HG03520 (cell line): ENCODE data around the gene MYRIP.

ENCODE experiments used
- ATAC-seq: cut with Tn5 transposase; IDR thresholded peaks from one replicate; pipeline ENCODE4 v1.9.1; 2021; ENCODE audit warnings: mild to moderate bottlenecking, moderate library complexity; ENCODE audit not compliant: unreplicated experiment

Gene MYRIP

DNA sequence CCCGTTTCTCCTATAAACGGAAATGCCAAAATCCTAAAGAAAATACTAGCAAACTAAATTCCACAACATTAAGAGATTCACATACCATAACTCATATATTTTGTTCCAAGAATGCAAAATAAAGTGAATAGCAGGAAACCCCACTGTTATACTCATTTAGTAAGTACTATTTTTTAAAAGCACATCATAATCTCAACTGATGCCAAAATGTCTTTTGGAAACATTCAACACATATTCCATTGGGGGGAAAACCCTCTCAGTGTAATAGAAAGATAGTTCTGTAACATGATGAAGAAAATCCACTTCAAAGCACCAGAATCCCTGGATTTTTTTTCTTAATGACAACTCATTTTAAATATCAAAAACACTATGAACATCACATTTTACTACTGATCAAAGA lies 407.1 kb downstream of the MYRIP start:
- no peak for ATAC-seq

DNA sequence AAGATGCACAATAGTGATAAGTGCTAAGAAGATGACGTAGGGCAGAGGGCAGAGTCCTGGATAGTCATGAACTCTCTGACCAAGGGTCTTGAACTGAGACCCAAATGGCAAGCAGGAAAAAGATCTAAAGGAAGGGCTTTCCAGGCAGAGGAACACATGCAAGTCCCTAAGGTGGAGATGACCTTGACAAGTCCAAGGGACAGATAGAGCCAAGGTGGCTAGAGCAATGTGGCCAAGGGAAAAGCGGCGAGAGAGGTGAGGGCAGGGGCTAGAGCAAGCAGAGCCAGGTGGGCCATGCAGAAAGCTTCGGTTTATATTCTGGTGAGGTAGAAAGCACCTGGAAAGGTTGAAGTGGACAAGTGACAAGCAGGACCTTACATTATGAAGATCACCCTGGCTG lies 414.4 kb downstream of the MYRIP start:
- ATAC-seq: no peak

DNA sequence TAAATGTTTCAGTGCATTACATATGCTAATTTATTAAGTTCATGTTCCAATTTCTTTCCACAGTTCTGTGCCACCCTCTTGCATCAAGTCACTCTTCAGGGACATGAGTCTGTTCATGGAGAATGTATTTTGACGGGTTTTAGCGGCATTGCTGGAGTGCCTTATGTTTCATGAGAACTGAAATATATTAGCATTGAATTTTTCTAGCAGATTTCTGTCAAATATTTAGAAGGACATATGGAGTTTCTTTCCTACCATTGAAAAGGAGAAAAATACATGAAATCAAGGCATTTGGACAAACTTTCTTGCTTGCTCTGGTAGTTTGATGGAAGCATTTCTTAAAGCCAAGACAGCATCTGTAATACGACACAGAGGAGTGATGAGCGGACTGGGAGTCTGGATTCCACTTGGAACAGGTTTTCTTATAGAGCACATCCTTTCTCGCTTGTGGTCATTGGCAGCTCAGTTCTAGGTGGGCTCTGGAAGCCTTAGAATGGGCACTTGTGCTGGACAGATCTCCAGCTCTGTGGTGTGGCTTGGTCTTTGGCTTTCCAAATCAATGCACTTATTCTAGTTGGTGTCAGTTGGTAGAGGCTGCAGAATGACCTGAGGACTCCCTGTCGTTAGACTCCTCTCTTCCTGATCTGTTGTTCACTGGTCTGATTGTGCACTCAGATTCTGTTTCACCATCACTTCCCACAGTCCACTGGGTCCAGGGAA lies 415.5 kb downstream of the MYRIP start:
- ATAC-seq: no peak

DNA sequence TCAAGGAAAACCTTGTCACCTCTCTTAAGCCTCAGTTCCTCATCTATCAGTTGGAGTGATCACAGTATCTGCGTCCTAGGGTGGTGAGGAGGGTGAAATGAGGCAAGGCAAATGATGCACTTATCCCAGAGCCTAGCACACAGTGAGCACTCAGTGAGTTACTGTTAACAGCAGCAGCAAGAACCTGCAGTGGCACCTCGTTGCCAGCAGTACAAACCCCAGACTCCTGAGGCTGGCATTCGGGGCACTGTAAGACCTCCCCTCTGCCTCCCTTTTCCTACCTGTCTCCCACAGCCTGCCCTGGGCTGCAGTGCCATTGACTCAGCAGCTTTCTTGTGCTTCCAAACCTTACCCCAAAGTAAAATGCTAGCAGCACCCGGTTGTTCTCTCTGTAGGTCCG lies 417.2 kb downstream of the MYRIP start:
- no peak for ATAC-seq

DNA sequence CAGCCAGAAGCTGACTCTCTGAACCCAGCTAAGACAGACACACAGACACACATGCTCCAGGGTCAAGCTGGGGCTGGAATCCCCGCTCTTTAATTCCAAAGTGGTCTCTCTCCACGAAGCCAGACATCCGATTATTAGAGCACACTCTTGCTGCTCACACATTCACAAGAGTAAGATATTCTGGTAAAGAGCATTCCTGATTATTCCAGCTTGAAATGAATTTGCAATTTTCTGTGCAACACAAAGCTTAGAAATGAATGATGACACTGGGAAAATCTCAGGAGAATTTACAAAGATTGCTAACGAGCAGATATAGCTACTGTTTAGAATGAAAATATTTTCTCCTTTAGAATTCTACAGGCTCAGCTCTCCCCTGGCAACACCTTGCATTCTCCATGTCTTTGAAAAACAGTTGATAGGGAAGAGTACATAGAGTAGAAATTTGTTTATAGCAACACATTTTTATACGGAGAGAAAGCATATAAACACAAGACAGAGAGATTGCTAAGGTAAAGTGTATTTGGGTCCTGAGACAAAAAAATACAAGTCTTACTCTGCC lies 419.5 kb downstream of the MYRIP start:
- ATAC-seq: no peak

DNA sequence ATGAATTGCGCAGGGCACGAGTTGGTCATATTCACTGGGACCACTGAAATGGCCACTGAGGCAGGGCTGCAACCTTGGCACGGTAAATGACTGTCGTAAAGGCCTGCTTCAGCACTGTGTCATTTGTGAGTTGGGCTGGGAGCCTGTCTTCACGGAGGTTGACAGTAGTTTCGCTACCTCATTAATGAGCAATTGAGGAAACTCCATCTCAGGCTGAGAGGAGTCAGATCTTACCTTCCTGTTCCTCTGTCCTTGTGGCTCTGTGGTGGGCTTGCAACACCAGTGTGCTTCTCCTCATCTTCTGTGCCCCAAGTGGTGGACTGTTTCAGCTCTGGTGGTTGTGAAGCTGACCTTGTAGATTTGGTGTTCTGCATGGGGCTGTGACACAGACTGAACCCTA lies 420.0 kb downstream of the MYRIP start:
- peak; percentile 85 for ATAC-seq

DNA sequence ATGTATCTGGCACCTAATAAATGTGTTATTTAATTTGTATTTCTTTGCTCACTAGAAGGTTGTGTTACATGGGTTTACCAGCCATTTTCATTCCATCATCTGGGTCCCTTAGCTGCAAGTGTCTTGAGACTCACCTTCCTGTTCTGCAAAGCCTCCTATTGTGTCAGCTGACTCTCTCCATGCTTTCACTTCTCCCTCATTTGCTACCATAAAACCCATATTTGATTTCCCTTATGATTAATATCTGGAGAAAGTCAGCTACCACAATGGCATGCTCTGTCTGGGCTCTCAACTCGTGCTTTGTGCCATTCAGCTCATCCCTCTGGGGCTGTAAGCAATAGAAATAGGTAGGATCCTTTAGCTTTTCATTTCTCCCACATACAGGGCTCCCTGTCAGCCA lies 420.6 kb downstream of the MYRIP start:
- ATAC-seq: no peak

DNA sequence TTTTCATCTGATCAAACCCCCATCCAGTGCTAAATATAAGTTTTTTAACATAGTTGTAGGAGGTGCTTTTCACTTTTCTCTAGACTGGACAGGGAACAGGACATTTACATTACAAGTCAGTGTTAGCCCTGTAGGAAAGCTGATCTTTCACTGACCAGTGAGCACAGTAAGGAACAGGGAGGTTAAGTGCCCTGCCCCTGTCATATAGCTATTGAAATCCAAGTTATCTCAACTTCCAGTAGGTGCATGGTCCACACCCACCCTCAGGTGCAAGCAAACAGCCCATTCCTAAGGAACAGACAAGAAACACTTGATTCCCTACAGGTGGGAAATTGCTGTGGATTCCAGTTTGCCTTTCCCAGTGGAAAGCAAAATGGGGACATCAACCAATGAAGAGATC lies 421.0 kb downstream of the MYRIP start:
- ATAC-seq: no peak

DNA sequence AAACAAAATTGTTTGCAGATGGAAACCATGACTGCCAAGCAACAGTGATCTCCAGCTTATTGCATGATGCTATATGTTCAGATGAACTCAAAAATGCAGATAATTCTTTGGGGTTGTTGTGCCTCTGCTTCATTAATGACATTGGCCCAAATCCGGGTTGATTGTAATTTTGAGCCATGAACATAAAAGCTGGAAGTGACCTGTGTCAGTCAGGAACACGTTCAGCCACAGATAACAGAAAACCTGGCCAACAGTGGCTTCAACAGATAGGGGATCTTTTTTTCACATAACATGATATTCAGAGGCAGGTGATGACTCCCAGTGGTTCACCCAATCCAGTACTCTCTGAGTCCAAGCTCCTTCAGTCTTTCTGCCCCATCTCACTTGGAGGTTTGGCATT lies 423.2 kb downstream of the MYRIP start:
- ATAC-seq: no peak

DNA sequence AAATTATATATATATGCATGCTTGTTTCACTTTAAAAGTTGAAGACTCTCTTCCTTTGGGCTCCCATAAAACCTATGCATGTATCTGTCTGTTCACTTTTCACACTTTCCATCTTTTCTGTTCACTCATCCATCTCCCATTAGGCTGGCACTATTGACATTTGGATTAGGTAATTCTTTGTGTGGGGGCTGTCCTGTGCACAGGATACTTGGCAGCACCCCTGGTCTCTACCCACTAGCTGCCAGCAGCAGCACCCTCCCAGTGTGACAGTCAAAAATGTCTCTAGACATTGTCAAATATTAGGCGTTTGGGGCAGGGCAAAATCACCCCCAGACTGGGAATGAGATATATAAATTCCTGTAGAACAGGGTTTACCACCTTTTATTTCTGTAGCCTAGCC lies 427.8 kb downstream of the MYRIP start:
- ATAC-seq: no peak

GRCh38 chr3:40237889-40238571 lies 428.6 kb downstream of the MYRIP start:
- ATAC-seq: no peak

DNA sequence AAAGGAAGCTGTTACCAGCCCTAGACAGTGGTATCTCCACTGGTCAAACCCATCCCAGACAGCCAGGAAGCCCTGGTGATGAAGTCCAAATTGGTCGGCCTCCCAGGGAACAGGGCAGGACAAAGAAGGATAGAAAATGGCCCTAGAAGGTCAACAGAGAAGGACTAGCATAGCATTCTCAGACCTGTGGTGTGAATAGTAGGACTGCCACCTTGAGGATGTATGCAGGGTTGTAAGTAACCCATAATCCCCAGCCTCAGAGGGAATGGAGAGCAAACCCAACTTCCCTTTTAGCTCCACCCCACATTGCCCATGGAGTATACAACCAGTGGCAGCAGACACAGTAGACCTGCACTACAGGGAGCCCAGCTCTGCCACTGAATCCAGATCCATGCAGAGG lies 431.5 kb downstream of the MYRIP start:
- ATAC-seq: no peak

DNA sequence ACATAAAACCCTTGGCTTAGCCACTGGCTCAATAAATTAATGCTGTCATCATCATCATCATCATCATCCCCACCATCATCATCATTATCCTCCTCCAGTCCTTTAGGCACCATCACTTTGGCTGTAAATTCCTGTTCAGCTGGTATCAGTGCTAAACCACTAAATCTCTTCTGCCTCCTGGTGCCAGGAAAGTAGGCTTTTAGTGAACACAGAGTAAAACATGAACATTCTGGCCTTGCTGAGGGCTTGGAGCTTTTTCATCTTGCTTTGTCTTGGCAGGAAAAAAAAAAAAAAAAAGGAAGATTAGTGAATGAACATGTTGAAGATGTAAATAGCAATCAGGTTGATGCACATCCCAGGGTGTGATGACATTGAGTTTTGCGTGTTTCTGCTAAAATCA lies 432.8 kb downstream of the MYRIP start:
- no peak for ATAC-seq

- no peak for ATAC-seq
Observed at GRCh38 chr3:40242638-40243037, 433.2 kb downstream of the MYRIP start.

- no peak for ATAC-seq
Observed at GRCh38 chr3:40243056-40243455, 433.6 kb downstream of the MYRIP start.

DNA sequence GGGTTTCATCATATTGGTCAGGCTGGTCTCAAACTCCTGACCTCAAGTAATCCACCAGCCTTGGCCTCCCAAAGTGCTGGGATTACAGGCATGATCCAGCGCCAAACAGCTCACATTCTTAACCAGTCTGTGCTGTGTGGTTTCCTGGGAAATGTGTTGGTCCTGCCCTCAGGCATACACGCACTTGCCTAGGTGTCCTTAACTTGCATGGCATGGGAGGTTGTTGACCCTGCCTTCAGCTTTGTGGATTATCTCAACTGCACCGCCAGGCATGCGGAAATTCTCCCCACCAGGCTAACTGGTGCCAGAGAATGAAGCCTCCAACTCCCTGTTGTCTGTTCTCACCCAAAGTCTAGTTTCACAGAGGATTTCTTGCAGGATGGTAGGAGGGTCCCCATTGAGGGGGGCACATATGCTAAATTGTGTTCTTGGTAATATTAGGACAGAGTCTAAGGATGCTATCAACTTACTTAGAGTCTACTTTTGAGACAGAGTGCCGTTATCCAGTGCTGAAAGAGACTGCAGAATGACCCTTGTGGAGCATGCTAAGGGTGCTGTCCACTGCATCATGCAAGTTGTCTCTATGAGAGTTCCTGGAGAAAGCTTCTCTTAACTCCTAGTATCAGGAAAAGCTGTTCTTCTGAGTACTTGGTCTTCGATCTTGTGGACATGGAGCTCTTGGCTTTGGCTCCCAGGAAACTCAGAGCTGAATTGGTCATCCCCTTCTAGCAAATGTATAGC lies 438.5 kb downstream of the MYRIP start:
- no peak for ATAC-seq

DNA sequence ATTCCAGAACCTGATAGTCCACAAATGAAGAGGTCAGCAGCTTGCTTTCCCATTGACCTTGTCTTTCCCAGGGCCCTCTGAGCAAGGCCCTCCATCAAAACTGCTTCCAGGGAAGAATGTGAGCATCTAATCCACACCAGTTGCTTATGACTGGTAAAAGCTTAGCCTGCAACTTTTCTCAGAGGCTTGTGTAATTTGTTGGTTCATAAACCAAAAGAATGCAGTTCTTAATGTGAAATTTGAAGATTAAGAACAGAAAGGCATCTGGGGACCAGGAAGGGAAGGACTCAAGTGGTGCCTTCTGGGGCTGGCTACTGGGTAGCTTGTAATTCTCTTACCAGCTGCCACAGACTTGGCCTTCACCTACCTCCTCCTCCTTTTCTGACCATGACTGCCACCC lies 439.2 kb downstream of the MYRIP start:
- no peak for ATAC-seq

GRCh38 chr3:40249168-40249567 lies 439.8 kb downstream of the MYRIP start:
- no peak for ATAC-seq

- ATAC-seq: no peak
Observed at GRCh38 chr3:40254491-40254890, 445.1 kb downstream of the MYRIP start.

DNA sequence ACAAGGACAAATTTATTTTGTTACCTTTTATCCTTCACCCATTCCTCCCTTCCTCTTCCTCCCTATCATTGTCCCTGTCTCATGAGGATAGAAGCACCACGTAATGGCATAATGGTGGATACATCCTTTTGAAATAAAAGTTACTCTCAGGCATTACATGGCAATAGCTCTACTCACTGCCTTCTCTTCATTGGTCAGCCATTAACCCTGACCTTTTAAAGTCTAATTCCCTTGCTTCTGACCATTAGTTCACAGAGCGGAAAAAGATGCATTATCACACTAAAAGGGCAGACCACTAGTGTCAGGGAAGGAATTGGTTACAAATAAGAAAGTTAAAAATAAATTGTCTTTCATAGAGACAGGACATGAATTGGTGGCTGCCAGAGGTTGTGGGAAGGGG lies 445.5 kb downstream of the MYRIP start:
- no peak for ATAC-seq

- no peak for ATAC-seq
Observed at GRCh38 chr3:40255532-40255931, 446.1 kb downstream of the MYRIP start.

DNA sequence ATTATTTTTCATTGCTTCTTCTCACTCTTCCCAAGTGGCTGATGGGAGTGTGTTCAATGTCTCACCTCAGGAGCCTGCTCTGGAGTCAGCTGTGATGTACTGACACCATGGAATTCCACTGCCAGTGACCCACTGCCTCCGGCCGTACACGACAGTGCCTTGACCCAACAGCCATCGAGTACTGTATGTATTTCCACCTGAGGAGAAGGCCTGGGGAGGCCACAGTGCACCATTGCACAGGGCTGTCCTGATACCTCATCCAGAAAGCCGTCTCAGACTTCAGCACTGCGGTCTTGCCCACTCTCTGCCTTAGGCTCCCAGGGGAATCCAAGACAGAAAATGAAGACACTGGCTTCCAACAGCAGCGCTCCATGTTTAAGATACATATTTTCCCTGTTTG lies 448.7 kb downstream of the MYRIP start:
- ATAC-seq: no peak
